Neural progenitor cell (in vitro differentiated cells): ENCODE measurements around the gene GALP.

Source experiments
- CTCF ChIP-seq: fragments of 200-600 bp; sonication (generic); IDR thresholded peaks from 2 replicates; pipeline ENCODE4 v1.5.1; 2017; ENCODE audit warnings: antibody characterized with exemption, mild to moderate bottlenecking
- EZH2 ChIP-seq: fragments of 200-600 bp; sonication (generic); IDR thresholded peaks from 2 replicates; pipeline ENCODE4 v1.6.1; 2017; ENCODE audit warnings: antibody characterized with exemption, mild to moderate bottlenecking, moderate library complexity
- EZH2phosphoT487 ChIP-seq: fragments of 200-600 bp; sonication (generic); IDR thresholded peaks from 2 replicates; pipeline ENCODE4 v1.6.1; 2017; ENCODE audit warnings: antibody characterized with exemption

- TF ChIP-seq CTCF (no peak), EZH2 (no peak), EZH2phosphoT487 (no peak)
These were observed 27.7 kb upstream of the GALP start for GRCh38 chr19:56148096-56148495.
